NCI-H2227 treated with DMSO at 0.1 percent for 48 hours (cell line): ENCODE results near the gene RIMBP2.
"Not testable (repeated sequence)": the region's sequence is repeated elsewhere in the genome, so short reads cannot be mapped to it uniquely, and the experiment has no call there.

Experiments used
- DNase-seq: peaks from one replicate; lab custom pipeline; 2025; lab: John Stamatoyannopoulos, UW

RIMBP2 gene

GRCh38 chr12:130739571-130739970 is 23.5 kb upstream of the RIMBP2 start:
- DNase-seq = no peak

GRCh38 chr12:130738403-130738802 is 22.3 kb upstream of the RIMBP2 start:
- DNase-seq = not testable (repeated sequence)

- no peak for DNase-seq
These were observed 21.6 kb upstream of the RIMBP2 start for GRCh38 chr12:130737731-130738130.

GRCh38 chr12:130729344-130729743 is 13.2 kb upstream of the RIMBP2 start:
- no peak for DNase-seq

- no peak for DNase-seq
These were observed 12.3 kb upstream of the RIMBP2 start for GRCh38 chr12:130728158-130729058.

- peak; percentile 14 for DNase-seq
These were observed 3.3 kb upstream of the RIMBP2 start for GRCh38 chr12:130719263-130719859.

- no peak for DNase-seq
These were observed 1.7 kb upstream of the RIMBP2 start for GRCh38 chr12:130717752-130718151.

- no peak for DNase-seq
These were observed 869 bp upstream of the RIMBP2 start for GRCh38 chr12:130716969-130717366.

GRCh38 chr12:130715150-130715997 is 725 bp downstream of the RIMBP2 start:
- peak; percentile 13 for DNase-seq

GRCh38 chr12:130714591-130715149 is 1.4 kb downstream of the RIMBP2 start:
- DNase-seq = no peak

- DNase-seq = no peak
These were observed 2.0 kb downstream of the RIMBP2 start for GRCh38 chr12:130714091-130714590.

- no peak for DNase-seq
These were observed 2.5 kb downstream of the RIMBP2 start for GRCh38 chr12:130713581-130713991.

GRCh38 chr12:130712346-130713065 is 3.6 kb downstream of the RIMBP2 start:
- no peak for DNase-seq

GRCh38 chr12:130711756-130712155 is 4.3 kb downstream of the RIMBP2 start:
- DNase-seq = no peak

- no peak for DNase-seq
These were observed 5.4 kb downstream of the RIMBP2 start for GRCh38 chr12:130710733-130711080.

- DNase-seq = no peak
These were observed 5.9 kb downstream of the RIMBP2 start for GRCh38 chr12:130709971-130710732.

GRCh38 chr12:130709151-130709970 is 6.7 kb downstream of the RIMBP2 start:
- no peak for DNase-seq

- no peak for DNase-seq
These were observed 7.5 kb downstream of the RIMBP2 start for GRCh38 chr12:130708648-130709047.

GRCh38 chr12:130707571-130707891 is 8.6 kb downstream of the RIMBP2 start:
- no peak for DNase-seq
